Stimulated activated CD8-positive, alpha-beta memory T cell treated with anti-CD3 and anti-CD28 coated beads, Interleukin-4, amount 100 ng/mL, for 1 hour (primary cell): ENCODE data around the gene ANO1.

Source experiments
- DNase-seq, 2 donors: peaks; one replicate each; pipeline ENCODE4 v3.0.0-alpha.2; 2020; ENCODE audit warnings: low read depth in 2 of 2, low spot score in 1 of 2

Gene ANO1

GRCh38 chr11:70050243-70050642 lies 27.9 kb upstream of the ANO1 start:
- no peak for DNase-seq

- DNase-seq: no peak
These were observed 24.1 kb upstream of the ANO1 start for GRCh38 chr11:70054004-70054403.

GRCh38 chr11:70055444-70055843 lies 22.7 kb upstream of the ANO1 start:
- DNase-seq: no peak

- DNase-seq: no peak
These were observed 21.0 kb upstream of the ANO1 start for GRCh38 chr11:70057080-70057479.

- DNase-seq: no peak
These were observed 18.1 kb upstream of the ANO1 start for GRCh38 chr11:70059971-70060370.

- DNase-seq: no peak
These were observed 17.4 kb upstream of the ANO1 start for GRCh38 chr11:70060611-70061293.

GRCh38 chr11:70061734-70062133 lies 16.4 kb upstream of the ANO1 start:
- no peak for DNase-seq

GRCh38 chr11:70063121-70063520 lies 15.0 kb upstream of the ANO1 start:
- no peak for DNase-seq

GRCh38 chr11:70063555-70063954 lies 14.6 kb upstream of the ANO1 start:
- no peak for DNase-seq

GRCh38 chr11:70064008-70064725 lies 13.9 kb upstream of the ANO1 start:
- DNase-seq: no peak

- DNase-seq: no peak
These were observed 13.3 kb upstream of the ANO1 start for GRCh38 chr11:70064726-70065317.

- no peak for DNase-seq
These were observed 12.6 kb upstream of the ANO1 start for GRCh38 chr11:70065318-70066135.

- DNase-seq: no peak
These were observed 12.0 kb upstream of the ANO1 start for GRCh38 chr11:70066136-70066520.

GRCh38 chr11:70066628-70067027 lies 11.5 kb upstream of the ANO1 start:
- DNase-seq: no peak

- no peak for DNase-seq
These were observed 11.1 kb upstream of the ANO1 start for GRCh38 chr11:70067036-70067435.

- DNase-seq: no peak
These were observed 10.4 kb upstream of the ANO1 start for GRCh38 chr11:70067591-70068341.

GRCh38 chr11:70068345-70068744 lies 9.8 kb upstream of the ANO1 start:
- DNase-seq: no peak

- no peak for DNase-seq
These were observed 9.2 kb upstream of the ANO1 start for GRCh38 chr11:70068950-70069349.

- DNase-seq: no peak
These were observed 7.4 kb upstream of the ANO1 start for GRCh38 chr11:70070706-70071105.

- DNase-seq: no peak
These were observed 6.1 kb upstream of the ANO1 start for GRCh38 chr11:70071996-70072395.

GRCh38 chr11:70072461-70072860 lies 5.7 kb upstream of the ANO1 start:
- DNase-seq: no peak
